NCI-H345 treated with DMSO at 0.1 percent for 48 hours (cell line): ENCODE data around the gene MLST8.
"Not testable (repeated sequence)": the region's sequence is repeated elsewhere in the genome, so short reads cannot be mapped to it uniquely, and the experiment has no call there.

ENCODE experiments used
- DNase-seq: peaks from one replicate; lab custom pipeline; 2025; ENCODE audit not compliant: unreplicated experiment; lab: John Stamatoyannopoulos, UW

MLST8 gene

DNA sequence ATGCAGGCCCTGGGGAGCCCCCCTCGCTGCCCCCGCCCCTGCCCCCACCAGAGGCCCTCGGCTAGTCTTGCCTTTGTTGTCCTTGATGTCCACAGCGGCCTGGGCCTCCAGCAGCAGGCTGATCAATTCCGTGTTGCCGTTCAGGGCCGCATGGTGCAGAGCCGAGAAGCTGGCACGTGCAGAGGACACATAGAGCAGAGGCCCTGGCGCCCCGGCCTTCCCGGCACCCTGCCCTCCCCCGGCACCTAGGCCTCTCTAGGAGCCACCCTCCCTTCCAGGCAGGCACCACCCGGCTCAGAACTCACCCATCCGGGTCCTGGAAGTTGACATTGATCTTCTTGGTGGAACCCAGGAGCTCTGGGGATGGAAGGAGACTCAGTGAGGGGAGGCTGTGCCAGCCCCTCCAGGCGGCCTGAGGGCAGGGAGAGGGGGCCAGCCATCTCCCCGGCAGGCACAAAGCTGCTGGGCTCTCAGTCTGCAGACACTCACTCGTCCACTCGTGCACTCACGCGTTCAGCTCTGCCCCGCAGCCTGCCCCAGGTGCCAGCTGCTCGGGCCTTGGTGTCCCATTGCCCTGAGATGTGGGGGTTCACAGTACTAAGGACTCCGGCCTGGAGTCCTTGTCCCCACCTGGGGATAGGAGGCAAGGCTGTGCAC lies 15.1 kb upstream of the MLST8 start:
- no peak for DNase-seq

DNA sequence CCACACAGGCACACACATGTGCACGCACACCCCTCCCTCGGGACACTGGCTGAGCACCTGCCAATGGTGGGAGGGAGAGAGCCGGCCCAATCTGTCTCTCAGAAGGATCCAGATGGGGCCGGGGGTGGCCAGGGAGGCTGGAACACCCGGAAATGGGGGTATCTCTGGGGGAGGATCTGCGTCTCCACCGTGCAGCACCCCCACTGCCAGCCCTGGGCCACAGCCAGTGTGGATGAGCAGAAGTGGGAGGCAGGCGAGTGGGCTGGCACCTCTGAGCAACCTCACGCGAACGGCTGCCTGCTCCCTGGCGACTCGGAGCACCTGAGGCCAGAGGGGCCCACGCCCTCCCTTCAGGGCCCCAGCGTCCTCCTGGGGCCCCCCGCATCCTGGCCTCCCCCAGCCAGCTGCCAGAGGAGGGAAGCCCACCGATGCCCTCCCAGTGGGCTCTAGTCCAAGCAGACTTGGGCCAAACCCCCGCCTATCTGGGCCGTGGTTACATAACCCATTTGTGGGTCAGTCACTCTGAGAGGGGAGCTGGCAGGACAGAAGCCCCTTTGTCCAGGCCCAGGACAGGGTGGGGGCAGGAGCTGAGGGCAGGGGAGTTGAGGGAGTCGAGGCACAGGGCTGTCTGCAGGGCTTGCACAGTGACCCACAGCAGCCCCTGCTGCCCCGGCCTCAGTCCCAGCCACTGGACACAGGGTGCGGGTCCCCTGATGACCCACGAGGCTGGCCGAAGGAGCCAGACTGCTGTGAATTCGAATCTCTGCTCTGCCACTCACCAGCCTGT lies 14.4 kb upstream of the MLST8 start:
- DNase-seq, result no peak

DNA sequence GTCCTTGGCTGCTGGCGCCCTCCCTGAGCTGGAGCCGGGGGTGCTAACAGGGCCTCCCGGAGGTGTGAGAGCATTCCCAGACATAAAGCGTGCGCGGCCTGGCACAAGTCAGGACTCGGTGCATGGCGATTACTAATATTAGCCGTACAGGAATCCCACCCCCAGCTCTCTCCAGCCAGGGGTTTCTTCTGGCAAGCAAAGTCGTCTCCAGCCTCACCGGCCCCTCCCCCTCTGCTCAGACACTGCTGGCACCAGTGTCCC lies 13.9 kb upstream of the MLST8 start:
- DNase-seq, result no peak

DNA sequence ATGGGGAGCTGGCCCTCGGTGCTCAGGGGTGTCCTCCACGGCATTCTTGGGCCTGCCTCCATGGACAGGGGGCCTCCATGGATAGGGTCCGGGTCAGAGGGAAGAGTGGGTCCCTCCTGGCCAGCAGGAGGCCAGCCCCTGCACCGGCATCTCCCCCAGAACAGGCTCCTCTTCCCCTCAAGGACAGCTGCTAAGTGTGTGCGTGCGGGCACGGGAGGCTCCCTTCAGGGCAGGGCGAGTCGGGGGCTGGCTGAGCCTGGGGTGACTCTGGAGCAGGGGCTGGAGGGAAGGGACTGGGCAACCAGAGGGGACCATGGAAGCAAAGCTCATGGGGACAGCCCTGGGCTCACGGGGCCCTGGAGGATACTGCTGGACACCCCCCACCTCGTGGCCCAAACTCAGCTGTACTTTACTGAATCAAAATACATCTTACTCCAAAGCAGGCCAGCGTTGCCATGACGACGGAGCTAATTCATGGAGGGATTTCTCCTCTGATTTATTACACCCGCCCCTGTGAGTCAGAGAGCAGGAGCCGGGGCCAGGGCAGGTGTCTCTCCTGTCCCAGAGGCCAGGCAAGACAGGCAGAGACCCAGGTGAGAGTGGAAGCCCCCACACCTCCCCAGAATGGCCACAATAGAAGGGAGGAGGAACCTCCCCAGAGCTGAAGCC lies 11.0 kb upstream of the MLST8 start:
- no peak for DNase-seq

DNA sequence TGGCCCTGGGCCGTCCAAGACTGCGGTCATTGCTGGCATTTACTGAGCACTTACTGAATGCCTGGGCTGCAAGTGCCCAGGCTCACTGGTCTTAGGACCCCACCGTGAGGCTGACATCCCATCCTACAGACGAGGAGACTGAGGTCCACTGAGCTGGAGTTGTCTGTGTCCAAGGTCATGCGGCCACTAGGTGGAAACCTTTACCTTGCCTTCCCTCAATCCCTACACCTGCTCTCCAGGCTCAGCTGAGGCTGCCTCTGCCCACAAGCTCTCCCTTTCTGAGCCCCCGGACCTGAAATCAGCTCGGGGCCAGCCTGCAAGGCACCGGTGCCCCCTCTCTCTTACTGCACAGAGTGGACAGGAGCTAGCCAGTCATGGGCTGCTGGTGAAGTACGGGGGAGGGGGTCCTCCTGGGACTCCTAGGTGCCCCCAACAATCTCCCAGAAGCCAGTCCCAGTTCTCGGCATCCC lies 10.4 kb upstream of the MLST8 start:
- DNase-seq, result peak; percentile 35

DNA sequence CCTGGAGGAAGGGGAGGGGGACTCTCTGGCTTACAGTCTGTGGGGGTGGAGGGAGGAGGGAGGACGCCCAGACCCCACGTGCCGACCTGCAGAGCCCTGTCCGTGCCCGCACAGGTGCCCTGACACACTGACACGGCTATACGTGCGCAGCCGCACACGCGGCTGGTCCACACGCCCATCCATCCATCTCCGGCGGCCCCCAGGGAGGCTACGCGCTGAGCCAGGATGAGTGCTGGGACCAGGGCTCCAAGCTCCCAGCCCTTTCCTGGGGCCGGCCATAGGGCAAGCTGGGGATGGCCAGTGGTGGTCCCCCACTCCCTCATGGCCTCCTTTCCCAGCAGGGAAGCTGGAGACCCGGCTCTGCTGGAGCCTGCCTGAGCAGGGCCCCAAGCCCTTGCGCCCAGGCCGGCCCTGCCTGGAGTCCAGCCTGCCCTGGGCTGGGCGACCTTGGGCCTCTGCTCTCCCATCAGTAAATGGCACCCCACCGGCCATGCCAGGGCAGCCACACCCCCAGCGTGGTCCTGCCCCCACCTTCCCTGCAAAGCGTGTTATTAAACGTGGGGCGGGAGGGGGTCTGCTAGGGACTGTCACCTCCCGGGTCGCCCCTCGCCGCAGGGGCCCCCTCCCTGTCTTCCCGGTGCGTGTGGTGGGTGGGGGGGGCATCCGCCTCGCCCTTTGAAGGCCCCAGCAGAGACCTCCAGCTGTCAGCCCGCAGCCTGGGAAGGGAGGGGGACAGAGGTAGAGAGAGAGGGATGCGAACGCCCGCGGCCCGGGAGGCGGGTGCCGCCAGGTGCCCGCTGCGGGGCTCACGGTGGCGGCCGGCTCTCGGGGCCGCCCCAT lies 9.7 kb upstream of the MLST8 start:
- no peak for DNase-seq

DNA sequence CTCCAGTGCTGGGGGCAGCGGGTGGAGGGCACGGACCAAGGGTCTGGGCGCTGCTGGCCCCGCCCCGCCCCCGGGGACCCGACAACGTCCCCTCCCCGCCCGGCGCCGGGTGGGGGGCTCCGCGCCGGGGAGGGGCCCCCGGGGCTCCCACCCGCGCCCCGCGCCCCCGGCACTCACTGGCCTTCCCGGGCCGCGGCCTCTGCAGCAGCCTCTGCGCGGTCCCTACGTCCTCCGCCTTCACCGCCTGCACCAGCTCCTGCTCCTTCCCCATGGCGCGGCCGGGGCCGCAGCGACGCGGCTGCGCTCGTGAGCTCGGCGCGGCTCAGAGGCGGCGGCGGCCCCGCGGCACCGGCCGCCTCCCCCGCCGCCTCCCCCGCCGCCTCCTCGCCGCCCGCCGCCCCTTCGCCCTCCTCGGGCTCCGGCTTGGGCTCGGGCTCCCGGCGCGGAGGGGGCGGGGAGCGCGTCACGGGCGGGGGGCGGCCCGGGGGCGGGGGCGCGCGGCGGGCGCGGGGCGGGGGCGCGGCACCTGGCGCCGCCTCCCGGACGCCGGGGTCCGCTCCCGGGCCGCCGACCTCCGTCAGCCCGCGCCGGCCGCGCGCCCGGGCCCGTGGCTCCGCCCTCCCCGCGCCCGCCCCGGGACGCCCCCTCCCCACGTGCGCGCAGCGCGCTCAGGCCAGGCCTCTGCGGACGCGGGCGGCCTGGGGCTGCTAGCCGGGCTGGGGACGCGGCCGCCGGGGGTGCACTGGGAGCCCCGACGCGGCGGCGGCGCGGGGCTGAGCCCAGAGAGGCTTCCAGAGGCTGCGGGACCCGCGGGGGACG lies 8.9 kb upstream of the MLST8 start, which contains the start of gene CASKIN1:
CASKIN1 (minus strand) TSS at position 444 of the 819 bp plus-strand sequence; CDS start at position 271, 173 bp downstream.
- no peak for DNase-seq

DNA sequence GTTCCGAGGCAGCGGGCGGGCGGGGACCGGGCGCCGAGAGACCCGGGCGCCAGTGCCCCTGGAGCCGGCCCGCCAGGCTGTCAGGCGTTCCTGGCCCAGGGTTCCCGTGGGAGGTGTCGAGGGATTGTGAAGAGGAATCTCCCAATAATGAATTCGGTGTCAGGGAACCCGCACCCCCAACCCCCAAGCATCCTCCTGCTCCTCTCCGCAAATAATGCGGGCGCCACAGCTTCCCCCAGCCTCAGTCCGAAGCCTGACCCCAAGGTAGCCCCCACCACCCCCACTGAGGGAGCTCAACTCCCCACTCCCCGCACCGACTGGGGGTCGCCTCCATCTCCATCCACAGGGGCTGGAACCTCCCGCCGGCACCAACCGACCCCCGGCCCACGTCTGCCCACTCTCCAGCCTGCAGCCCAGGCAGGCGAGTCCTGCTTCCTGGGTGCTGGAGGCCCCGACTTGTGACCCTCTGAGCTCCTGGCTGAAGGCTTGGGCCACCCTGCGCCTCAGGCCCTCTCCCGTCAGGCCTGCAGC lies 8.2 kb upstream of the MLST8 start:
- DNase-seq, result no peak

DNA sequence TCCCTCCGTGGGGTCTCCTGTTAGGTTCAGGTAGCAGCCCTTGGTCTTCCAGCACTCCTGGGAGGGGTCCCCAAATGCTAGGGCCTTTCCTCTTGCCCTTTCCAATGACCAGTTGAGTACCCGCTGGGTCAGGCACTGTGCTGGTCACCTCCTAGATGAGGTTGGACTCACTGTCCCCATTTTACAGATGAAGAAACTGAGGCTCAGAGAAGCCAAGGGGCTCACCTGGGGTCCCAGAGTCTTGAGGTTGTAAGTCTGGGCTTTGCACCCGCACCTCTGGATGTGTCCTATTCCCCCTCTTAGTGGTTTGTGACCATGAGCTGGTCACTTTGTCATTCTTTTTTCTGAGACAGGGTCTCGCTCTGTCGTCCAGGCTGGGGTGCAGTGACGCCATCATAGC lies 7.5 kb upstream of the MLST8 start:
- no peak for DNase-seq

DNA sequence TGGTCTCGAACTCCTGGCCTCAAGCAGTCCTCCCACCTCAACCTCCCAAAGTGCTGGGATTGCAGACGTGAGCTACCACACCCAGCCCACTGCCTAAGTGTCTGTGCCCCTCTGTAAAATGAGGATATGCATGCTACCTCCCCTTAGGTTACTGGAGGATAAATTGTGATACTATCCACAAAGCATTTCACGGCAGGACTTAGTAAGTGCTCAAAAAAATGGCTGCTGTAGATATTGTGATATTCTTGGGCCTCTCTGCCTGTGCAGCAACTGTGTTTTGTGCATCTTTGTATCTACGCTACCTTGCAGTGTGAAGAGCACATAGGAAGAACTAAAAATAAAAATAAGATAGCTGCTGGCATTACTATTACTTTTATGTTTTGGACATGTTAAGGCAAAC lies 7.0 kb upstream of the MLST8 start:
- no peak for DNase-seq

DNA sequence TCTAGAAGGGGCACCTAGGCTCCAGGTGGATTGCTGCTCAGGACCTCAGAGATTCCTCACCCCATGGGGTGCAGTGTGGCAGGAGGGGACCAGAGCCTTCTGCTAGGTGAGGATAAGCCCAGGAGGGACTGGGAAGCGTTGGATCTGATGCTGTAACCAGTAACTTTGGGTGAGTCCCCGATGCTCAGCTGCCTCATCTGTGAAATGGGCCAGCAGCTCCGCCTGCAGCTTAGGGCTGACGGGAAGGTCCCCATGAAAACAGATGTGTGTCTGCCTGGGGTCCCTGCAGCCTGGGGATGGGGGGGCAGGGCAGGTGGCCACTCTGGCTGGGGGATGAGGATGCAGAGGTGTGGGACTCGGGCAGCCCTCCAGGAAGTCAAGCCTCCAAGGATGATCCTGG lies 6.2 kb upstream of the MLST8 start:
- DNase-seq, result no peak

DNA sequence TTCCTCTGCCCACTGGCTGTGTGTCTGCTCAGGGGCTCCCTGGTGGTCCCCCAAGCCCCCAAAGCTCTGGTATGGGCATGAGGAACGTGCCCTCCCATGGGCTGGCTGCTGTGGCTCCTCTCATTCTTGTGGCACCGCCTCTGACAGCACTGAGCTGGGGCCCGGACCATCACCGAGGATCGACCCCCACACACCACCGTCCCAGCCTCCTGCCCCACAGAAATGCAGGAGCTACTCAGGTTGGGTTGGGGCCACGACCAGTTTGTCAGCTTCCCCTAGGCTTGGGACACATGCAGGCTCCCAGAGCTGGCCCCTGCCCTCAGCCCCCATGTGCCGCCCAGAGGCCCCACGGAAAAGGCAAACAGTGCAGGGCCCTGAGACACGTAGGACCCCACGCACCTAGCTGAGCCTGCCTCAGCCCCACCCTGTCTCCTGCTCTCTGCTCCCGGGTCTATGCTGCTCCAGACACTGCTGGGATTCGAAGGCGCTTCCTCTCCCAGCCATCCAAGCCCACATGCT lies 5.6 kb upstream of the MLST8 start:
- no peak for DNase-seq

DNA sequence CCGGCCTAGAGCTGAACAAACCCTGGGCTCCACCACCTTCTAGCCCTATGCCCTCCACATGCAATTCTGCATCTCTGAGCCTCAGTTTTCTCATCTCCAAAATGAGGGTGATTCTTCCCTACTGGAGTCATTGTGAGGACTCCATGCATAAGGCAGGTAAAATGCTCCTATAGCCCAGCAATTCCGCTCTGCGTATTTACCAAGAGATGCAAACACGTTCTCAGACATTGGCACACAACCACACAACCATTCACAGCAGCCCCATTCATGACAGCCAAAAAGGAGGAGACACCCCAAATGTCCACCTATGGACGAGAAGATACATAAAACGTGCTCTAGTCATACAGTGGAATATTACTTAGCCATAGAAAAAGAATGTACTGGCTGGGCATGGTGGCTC lies 4.9 kb upstream of the MLST8 start:
- no peak for DNase-seq

DNA sequence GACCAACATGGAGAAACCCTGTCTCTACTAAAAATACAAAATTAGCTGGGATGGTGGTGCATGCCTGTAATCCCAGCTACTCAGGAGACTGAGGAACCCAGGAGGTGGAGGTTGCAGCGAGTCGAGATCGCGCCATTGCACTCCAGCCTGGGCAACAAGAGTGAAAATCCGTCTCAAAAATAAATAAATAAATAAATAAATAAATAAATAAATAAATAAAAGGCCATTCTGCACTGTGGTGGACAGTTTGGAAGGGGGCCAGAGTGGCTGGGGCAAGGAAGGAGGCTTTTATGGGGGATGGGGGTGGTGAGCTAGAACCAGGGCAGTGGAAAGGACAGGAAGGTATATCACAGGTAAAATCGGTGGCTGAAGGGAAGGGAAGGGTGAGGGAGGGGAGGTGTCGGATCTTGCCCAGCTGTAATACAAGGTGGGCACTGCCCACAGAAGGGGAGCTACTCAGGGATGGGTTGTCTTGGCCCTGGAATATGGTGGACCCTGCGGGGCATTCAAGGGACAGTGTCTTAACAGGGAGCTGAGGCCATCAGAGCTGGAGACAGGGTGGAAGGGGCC lies 2.0 kb upstream of the MLST8 start:
- DNase-seq, result not testable (repeated sequence)

DNA sequence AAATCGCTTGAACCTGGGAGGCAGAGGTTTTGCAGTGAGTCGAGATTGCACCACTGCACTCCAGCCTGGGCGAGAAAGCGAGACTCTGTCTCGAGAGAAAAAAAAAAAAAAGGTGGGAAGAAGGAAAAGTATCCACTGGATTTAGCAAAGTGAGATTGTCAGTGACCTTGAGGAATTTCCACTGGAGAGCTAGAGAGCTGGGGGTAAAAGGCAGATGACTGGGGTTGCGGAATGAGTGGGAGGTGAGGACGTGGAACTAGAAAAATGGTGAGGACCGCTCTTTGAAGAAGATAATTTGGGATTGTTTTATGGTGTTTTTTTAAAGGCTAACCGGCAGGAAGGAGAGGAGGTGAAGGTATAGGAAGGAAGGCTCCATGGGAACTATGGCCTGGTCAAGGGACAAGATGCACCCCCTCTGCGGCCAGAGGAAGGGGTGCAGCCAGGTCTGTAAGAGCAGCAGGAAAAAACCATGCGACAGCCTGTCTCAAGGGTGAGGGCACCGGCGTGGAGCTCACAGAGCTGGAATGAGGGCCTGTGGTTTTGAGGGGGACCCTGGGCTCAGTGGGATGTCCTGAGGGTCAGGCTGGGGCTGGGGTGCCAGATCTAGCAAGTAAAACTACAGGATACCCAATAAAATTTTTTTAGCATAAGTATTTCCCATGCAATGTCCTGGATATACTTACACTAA lies 694 bp upstream of the MLST8 start:
- DNase-seq, result no peak

DNA sequence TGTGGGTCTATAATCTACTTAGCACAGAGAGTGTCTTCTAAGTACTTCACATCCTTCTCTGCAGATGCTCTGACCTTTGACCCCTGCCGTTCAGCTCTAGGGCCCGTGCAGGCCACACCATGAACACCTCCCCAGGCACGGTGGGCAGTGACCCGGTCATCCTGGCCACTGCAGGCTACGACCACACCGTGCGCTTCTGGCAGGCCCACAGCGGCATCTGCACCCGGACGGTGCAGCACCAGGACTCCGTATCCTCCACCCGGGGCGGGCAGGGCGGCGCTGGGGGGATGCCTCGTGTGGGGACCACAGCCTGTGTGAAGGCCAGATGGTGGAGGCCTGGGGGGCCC lies 686 bp downstream of the MLST8 start:
- DNase-seq, result no peak

DNA sequence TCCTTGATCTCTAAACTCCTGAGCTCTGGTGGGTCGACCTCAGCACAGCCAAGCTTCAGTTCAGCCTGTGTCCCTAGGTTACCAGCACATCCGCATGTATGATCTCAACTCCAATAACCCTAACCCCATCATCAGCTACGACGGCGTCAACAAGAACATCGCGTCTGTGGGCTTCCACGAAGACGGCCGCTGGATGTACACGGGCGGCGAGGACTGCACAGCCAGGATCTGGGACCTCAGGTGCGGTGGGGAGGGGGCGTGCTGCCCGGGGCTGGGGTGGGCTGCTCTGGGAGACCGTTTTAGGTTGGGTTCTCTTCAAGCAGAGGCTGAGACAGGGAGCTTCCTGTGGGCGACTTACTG lies 1.1 kb downstream of the MLST8 start:
- DNase-seq, result no peak

DNA sequence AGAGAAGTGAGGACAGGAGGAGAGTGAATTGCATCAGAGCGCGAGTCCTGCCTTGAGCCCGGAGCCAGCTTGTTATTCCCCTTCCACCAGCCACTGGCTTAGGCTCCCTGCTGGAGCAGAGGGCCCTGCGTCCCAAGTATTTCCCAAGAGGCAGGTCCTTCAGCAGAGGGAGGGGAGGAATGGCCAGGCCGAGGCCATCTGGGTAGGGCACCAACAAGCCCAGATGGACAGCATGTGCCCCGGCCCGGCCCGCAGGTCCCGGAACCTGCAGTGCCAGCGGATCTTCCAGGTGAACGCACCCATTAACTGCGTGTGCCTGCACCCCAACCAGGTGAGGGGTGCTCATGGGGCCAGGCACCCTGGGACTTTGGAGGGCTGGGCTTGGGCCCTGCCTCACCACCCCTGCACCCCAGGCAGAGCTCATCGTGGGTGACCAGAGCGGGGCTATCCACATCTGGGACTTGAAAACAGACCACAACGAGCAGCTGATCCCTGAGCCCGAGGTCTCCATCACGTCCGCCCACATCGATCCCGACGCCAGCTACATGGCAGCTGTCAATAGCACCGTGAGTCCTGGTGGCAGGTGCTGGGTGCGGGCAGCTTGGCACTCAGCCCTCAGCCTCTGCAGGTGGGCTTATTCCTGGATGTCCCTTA lies 1.7 kb downstream of the MLST8 start:
- peak; percentile 36 for DNase-seq

DNA sequence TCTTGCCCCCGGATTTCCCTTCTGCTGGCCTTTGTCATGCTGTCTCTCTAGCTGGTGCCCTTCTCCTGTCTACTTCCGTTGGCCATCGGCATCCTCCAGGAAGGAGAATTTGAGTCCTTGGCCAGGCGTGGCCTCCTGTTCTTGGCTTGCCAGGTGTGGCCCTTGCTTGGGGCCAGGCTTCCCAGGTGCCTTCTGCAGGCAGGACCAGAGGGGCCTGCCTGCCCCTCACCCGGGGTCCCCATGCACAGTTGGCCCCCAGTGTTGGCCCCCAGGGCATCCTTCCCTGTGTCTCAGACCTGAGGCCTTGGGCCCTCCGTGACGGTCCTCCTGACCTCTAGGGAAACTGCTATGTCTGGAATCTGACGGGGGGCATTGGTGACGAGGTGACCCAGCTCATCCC lies 2.6 kb downstream of the MLST8 start:
- no peak for DNase-seq
